ENCODE measurements around the gene SUMO1. TPM values are rescaled to one million over a fixed set of nuclear protein-coding genes. Genes with fewer than 3 reads are reported as not detected.

The SUMO1 gene
- total RNA-seq, 1 experiment from 2014 or later = 100 TPM

DNA sequence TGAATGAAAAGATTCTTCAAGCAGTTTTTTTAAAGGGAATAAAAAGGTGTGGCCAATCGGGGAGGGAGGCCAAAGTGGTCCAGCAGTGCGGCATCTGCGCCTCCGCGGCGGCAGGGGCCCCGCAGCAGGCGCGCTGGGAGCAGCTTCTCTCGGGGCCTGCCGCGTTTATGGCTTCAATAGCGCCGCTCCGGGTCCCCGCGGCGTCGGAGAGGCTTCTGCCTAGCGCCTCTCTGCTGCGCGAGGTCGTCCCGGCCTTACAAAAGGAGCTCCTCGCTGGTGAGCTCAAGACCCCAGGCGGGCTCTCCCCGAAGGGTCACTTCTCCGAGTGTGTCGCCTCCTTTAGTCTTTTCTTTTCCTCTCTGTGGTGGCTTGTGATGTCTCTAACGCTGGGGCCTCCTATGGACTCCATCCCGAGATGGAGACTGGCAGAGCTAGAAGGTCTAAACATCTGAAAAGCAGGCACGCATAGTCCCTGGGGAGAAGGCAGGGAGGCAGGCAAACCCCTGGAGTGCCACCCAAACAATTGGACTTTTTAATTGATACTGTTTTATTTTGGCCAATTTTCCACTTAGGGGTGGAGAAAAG is 67.1 kb downstream of the SUMO1 start:
- no peaks in the 10 kb centered on the region for H3K4me1 ChIP-seq (replicated peaks; ENCODE audit: insufficient read depth)
- BruUV-seq (replicated peaks) = no TSS peak
- H3K36me3 ChIP-seq (ENCODE audit: low read depth) = no peaks in the 10 kb centered on the region
- no peaks in the 10 kb centered on the region for H3K9me2 ChIP-seq (ENCODE audit: insufficient read depth)
- H3K27ac ChIP-seq = no peak overlapping the region
- H3K4me2 ChIP-seq = no peak overlapping the region
- no peaks in the 10 kb centered on the region for H3K27me3 ChIP-seq (ENCODE audit: insufficient read depth, low read depth)
- H3K79me2 ChIP-seq (ENCODE audit: low read depth) = no peaks in the 10 kb centered on the region
- H3K4me3 ChIP-seq = no peak overlapping the region
- POLR2A ChIA-PET (ENCODE audit: unreplicated experiment) = no interaction called here
- H4K20me1 ChIP-seq (ENCODE audit: insufficient read depth) = no peaks in the 10 kb centered on the region
- DNase-seq = no peak
- no peaks in the 10 kb centered on the region for H3K9me3 ChIP-seq (ENCODE audit: insufficient read depth, low read depth)
- no peaks in the 10 kb centered on the region for H3F3A ChIP-seq (ENCODE audit: insufficient read depth, low read depth)
- CTCF ChIA-PET = no interaction called here
- intact Hi-C loops (cut with micrococcal nuclease; ENCODE audit: unreplicated experiment) = no loop called here
- no peak overlapping the region for H2AFZ ChIP-seq
- TF ChIP-seq, protein P1, sequence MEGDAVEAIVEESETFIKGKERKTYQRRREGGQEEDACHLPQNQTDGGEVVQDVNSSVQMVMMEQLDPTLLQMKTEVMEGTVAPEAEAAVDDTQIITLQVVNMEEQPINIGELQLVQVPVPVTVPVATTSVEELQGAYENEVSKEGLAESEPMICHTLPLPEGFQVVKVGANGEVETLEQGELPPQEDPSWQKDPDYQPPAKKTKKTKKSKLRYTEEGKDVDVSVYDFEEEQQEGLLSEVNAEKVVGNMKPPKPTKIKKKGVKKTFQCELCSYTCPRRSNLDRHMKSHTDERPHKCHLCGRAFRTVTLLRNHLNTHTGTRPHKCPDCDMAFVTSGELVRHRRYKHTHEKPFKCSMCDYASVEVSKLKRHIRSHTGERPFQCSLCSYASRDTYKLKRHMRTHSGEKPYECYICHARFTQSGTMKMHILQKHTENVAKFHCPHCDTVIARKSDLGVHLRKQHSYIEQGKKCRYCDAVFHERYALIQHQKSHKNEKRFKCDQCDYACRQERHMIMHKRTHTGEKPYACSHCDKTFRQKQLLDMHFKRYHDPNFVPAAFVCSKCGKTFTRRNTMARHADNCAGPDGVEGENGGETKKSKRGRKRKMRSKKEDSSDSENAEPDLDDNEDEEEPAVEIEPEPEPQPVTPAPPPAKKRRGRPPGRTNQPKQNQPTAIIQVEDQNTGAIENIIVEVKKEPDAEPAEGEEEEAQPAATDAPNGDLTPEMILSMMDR (conservative IDR thresholded peaks at IDR 0.05) = no peak
- TF ChIP-seq EZH2 (IDR thresholded peaks at IDR 0.05; ENCODE audit: low read depth) = no peak

DNA sequence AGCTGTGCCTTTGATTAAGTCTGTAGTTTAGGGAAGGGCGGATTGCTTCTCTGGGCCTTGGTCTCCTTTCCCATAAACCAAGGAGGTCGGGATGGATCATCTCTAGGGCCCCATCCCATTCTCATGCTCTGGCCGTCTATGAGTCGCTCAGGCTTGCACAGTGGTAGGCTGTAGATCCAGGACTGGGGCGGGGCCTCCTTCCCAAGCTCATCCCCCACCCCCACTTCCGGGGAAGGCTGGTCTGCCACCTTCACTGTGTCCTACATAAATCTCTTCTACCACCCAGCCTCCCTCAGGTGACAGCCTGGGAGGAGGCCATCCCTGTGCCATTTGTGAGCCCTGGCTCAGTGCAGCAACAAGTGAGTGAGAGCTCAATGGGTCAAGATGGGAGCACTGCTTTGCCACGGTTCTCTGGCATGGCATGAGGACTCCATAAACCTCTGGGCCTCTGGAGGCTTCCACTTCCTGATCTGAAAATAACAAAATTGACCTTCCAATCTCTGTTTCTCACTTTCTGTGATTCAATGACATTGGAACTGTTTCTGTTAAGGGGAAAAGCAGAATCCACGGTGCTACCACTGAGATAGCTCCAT is 68.5 kb downstream of the SUMO1 start:
- POLR2A ChIA-PET (ENCODE audit: unreplicated experiment) = no interaction called here

GRCh38 chr2:202169131-202169530 is 69.3 kb downstream of the SUMO1 start:
- H3K9me3 ChIP-seq (ENCODE audit: insufficient read depth, low read depth) = no peaks in the 10 kb centered on the region
- no peak overlapping the region for H3K4me3 ChIP-seq
- no peaks in the 10 kb centered on the region for H4K20me1 ChIP-seq (ENCODE audit: insufficient read depth)
- H3K4me1 ChIP-seq (replicated peaks; ENCODE audit: insufficient read depth) = no peaks in the 10 kb centered on the region
- no peaks in the 10 kb centered on the region for H3F3A ChIP-seq (ENCODE audit: insufficient read depth, low read depth)
- ChIA-PET CTCF (no interaction called here), POLR2A (ENCODE audit: unreplicated experiment) (no interaction called here)
- intact Hi-C loops (cut with micrococcal nuclease; ENCODE audit: unreplicated experiment) = no loop called here
- DNase-seq = no peak
- no peak overlapping the region for H3K27ac ChIP-seq
- no peaks in the 10 kb centered on the region for H3K9me2 ChIP-seq (ENCODE audit: insufficient read depth)
- no peak overlapping the region for H3K4me2 ChIP-seq
- no TSS peak for BruUV-seq (replicated peaks)
- H2AFZ ChIP-seq = no peak overlapping the region
- no peaks in the 10 kb centered on the region for H3K79me2 ChIP-seq (ENCODE audit: low read depth)
- no peaks in the 10 kb centered on the region for H3K36me3 ChIP-seq (ENCODE audit: low read depth)
- no peaks in the 10 kb centered on the region for H3K27me3 ChIP-seq (ENCODE audit: insufficient read depth, low read depth)
- TF ChIP-seq EZH2 (IDR thresholded peaks at IDR 0.05; ENCODE audit: low read depth) = no peak
- TF ChIP-seq, protein P1 (conservative IDR thresholded peaks at IDR 0.05) = no peak

More for the DNA sequence above, 68.5 kb downstream of the SUMO1 start:
- CTCF ChIA-PET = no interaction called here
- Histone ChIP-seq H3K79me2 (ENCODE audit: low read depth) (no peaks in the 10 kb centered on the region), H3F3A (ENCODE audit: insufficient read depth, low read depth) (no peaks in the 10 kb centered on the region), H2AFZ (no peak overlapping the region), H4K20me1 (ENCODE audit: insufficient read depth) (no peaks in the 10 kb centered on the region), H3K9me3 (ENCODE audit: insufficient read depth, low read depth) (no peaks in the 10 kb centered on the region), H3K9me2 (ENCODE audit: insufficient read depth) (no peaks in the 10 kb centered on the region), H3K4me2 (no peak overlapping the region), H3K27ac (no peak overlapping the region), H3K36me3 (ENCODE audit: low read depth) (no peaks in the 10 kb centered on the region), H3K27me3 (ENCODE audit: insufficient read depth, low read depth) (no peaks in the 10 kb centered on the region), H3K4me1 (replicated peaks; ENCODE audit: insufficient read depth) (no peaks in the 10 kb centered on the region), H3K4me3 (no peak overlapping the region)
- BruUV-seq (replicated peaks) = no TSS peak
- no peak for DNase-seq
- TF ChIP-seq, protein P1 (conservative IDR thresholded peaks at IDR 0.05) = no peak
- no peak for TF ChIP-seq EZH2 (IDR thresholded peaks at IDR 0.05; ENCODE audit: low read depth)
- intact Hi-C loops (cut with micrococcal nuclease; ENCODE audit: unreplicated experiment) = no loop called here
